H9 (cell line): ENCODE results near the gene FRMD4B. TPM values are rescaled to one million over a fixed set of nuclear protein-coding genes. Genes with fewer than 3 reads are reported as not detected.

Experiments
- DNase-seq: peaks from one replicate; pipeline ENCODE4 v3.0.0-alpha.2; 2017
- H2AFZ ChIP-seq: one replicate; pipeline ENCODE4 v1.6.1; 2013; ENCODE audit warnings: mild to moderate bottlenecking, low read length, control low read depth, moderate library complexity
- H2AK5ac ChIP-seq: 2 replicates; pipeline ENCODE4 v1.6.1; 2013; ENCODE audit warnings: low read length, control low read depth, mixed read lengths; ENCODE audit not compliant: insufficient read length
- H2BK120ac ChIP-seq: one replicate; pipeline ENCODE4 v1.6.1; 2013; ENCODE audit warnings: low read depth, mild to moderate bottlenecking, low read length, control low read depth, inconsistent platforms; ENCODE audit not compliant: poor library complexity, severe bottlenecking
- H2BK12ac ChIP-seq: 2 replicates; pipeline ENCODE4 v1.6.1; 2013; ENCODE audit warnings: low read length, control low read depth, mixed read lengths, low read depth; ENCODE audit not compliant: insufficient read length
- H2BK15ac ChIP-seq: 2 replicates; pipeline ENCODE4 v1.6.1; 2013; ENCODE audit warnings: low read depth, low read length, control low read depth
- H2BK20ac ChIP-seq: one replicate; pipeline ENCODE4 v1.6.1; 2013; ENCODE audit warnings: low read depth, mild to moderate bottlenecking, low read length, control low read depth, inconsistent platforms; ENCODE audit not compliant: poor library complexity, severe bottlenecking
- H2BK5ac ChIP-seq: 2 replicates; pipeline ENCODE4 v1.6.1; 2013; ENCODE audit warnings: low read length, control low read depth, mixed read lengths; ENCODE audit not compliant: insufficient read length
- H3K14ac ChIP-seq: 2 replicates; pipeline ENCODE4 v1.6.1; 2013; ENCODE audit warnings: low read length, control low read depth; ENCODE audit not compliant: insufficient read depth
- H3K18ac ChIP-seq: 2 replicates; pipeline ENCODE4 v1.6.1; 2013; ENCODE audit warnings: low read depth, mild to moderate bottlenecking, mixed read lengths, low read length, control low read depth; ENCODE audit not compliant: insufficient read length
- H3K23ac ChIP-seq: 2 replicates; pipeline ENCODE4 v1.6.1; 2013; ENCODE audit warnings: low read length, control low read depth, mixed read lengths, low read depth; ENCODE audit not compliant: insufficient read length
- H3K23me2 ChIP-seq: 2 replicates; pipeline ENCODE4 v1.6.1; 2013; ENCODE audit warnings: low read depth, mild to moderate bottlenecking, mixed read lengths, low read length, control low read depth; ENCODE audit not compliant: insufficient read length, poor library complexity, severe bottlenecking
- H3K27ac ChIP-seq: 2 replicates; pipeline ENCODE4 v1.5.1; 2013; ENCODE audit warnings: low read length, control low read depth, mixed read lengths, low read depth; ENCODE audit not compliant: insufficient read length
- H3K27me3 ChIP-seq: 2 replicates; pipeline ENCODE4 v1.6.1; 2013; ENCODE audit warnings: low read length, control low read depth, inconsistent platforms; ENCODE audit not compliant: insufficient read depth
- H3K4ac ChIP-seq: 2 replicates; pipeline ENCODE4 v1.6.1; 2013; ENCODE audit warnings: low read depth, mild to moderate bottlenecking, control low read depth, inconsistent platforms, low read length, moderate library complexity
- H3K4me1 ChIP-seq: 2 replicates; pipeline ENCODE4 v1.6.1; 2013; ENCODE audit warnings: low read length, control low read depth, inconsistent platforms; ENCODE audit not compliant: insufficient read depth
- H3K4me2 ChIP-seq: 2 replicates; pipeline ENCODE4 v1.6.1; 2013; ENCODE audit warnings: low read length, control low read depth, mixed read lengths; ENCODE audit not compliant: insufficient read length, insufficient read depth
- H3K56ac ChIP-seq: 2 replicates; pipeline ENCODE4 v1.6.1; 2013; ENCODE audit warnings: low read depth, mild to moderate bottlenecking, mixed read lengths, low read length, control low read depth; ENCODE audit not compliant: insufficient read length
- H3K79me1 ChIP-seq: 2 replicates; pipeline ENCODE4 v1.6.1; 2013; ENCODE audit warnings: low read depth, mild to moderate bottlenecking, moderate library complexity, low read length, control low read depth, inconsistent platforms; ENCODE audit not compliant: insufficient read depth, poor library complexity, severe bottlenecking
- H3K79me2 ChIP-seq: 2 replicates; pipeline ENCODE4 v1.6.1; 2013; ENCODE audit warnings: low read length, control low read depth, inconsistent platforms; ENCODE audit not compliant: insufficient read depth
- H3K9ac ChIP-seq: 2 replicates; pipeline ENCODE4 v1.6.1; 2013; ENCODE audit warnings: low read length, control low read depth, mixed read lengths; ENCODE audit not compliant: insufficient read length; ENCODE audit errors: extremely low read depth
- H3K9me3 ChIP-seq: one replicate; pipeline ENCODE4 v1.6.1; 2013; ENCODE audit warnings: low read depth, low read length, inconsistent platforms; ENCODE audit not compliant: control insufficient read depth
- H3T11ph ChIP-seq: one replicate; pipeline ENCODE4 v1.6.1; 2013; ENCODE audit warnings: mild to moderate bottlenecking, low read length, control low read depth, inconsistent platforms
- H4K20me1 ChIP-seq: one replicate; pipeline ENCODE4 v1.6.1; 2013; ENCODE audit not compliant: control insufficient read depth, insufficient read length, insufficient read depth
- H4K5ac ChIP-seq: 2 replicates; pipeline ENCODE4 v1.6.1; 2013; ENCODE audit warnings: low read depth, mild to moderate bottlenecking, mixed read lengths, low read length, control low read depth; ENCODE audit not compliant: insufficient read length
- H4K8ac ChIP-seq: replicated peaks from 2 replicates; pipeline ENCODE4 v1.6.1; 2013; ENCODE audit warnings: low read length, control low read depth, mixed read lengths, low read depth; ENCODE audit not compliant: insufficient read length
- H4K91ac ChIP-seq: 2 replicates; pipeline ENCODE4 v1.6.1; 2013; ENCODE audit warnings: low read depth, mild to moderate bottlenecking, moderate library complexity, mixed read lengths, low read length, control low read depth; ENCODE audit not compliant: insufficient read length
- H3K27ac Mint-ChIP-seq, 3 experiments: 2 replicates in 2 of 3; 3 replicates in 1 of 3; pipeline ENCODE4 v1.8.0; 2020 to 2021; ENCODE audit warnings: mixed read lengths in 3 of 3, mild to moderate bottlenecking in 1 of 3, moderate library complexity in 1 of 3
- H3K27me3 Mint-ChIP-seq: 2 replicates; pipeline ENCODE4 v1.8.0; 2021; ENCODE audit warnings: low read depth, mild to moderate bottlenecking, moderate library complexity, mixed read lengths
- H3K36me3 Mint-ChIP-seq, 3 experiments: 2 replicates in 2 of 3; 3 replicates in 1 of 3; pipeline ENCODE4 v1.8.0; 2020 to 2021; ENCODE audit warnings: low read depth in 3 of 3, mixed read lengths in 3 of 3; ENCODE audit not compliant: insufficient read depth in 1 of 3
- H3K4me1 Mint-ChIP-seq, 2 experiments: 2 replicates each; pipeline ENCODE4 v1.8.0; 2020; ENCODE audit warnings: mixed read lengths in 2 of 2
- H3K4me3 Mint-ChIP-seq, 2 experiments: 2 replicates in 1 of 2; 3 replicates in 1 of 2; pipeline ENCODE4 v1.8.0; 2020 to 2021; ENCODE audit warnings: mild to moderate bottlenecking in 2 of 2, mixed read lengths in 2 of 2, moderate library complexity in 1 of 2
- H3K9me3 Mint-ChIP-seq, 2 experiments: 2 replicates in 1 of 2; 3 replicates in 1 of 2; pipeline ENCODE4 v1.8.0; 2020; ENCODE audit warnings: mild to moderate bottlenecking in 2 of 2, mixed read lengths in 2 of 2, moderate library complexity in 1 of 2
- WGBS: extraction: QIAGEN DNeasy Blood & Tissue Kit; methylation state at CpG from one replicate; pipeline ENCODE4 v1.1.7; 2013; ENCODE audit warnings: missing lambda C conversion rate, low lambda C conversion rate, mixed read lengths; ENCODE audit not compliant: insufficient read length; ENCODE audit errors: extremely low coverage; 5-methylcytosine and 5-hydroxymethylcytosine counted together
- total RNA-seq: library from RNA; stranded (reverse); gene quantifications from 2 replicates; pipeline ENCODE4 v1.2.1, GENCODE V29; 2021
- TF ChIP-seq, protein P1 (sequence below): fragments of 200-600 bp; sonication (generic); conservative IDR thresholded peaks from 3 replicates; pipeline ENCODE4 v1.8.0; 2021; ENCODE audit warnings: antibody characterized with exemption, mild to moderate bottlenecking

Gene FRMD4B
- total RNA-seq, 1 experiment from 2014 or later = 3.4 TPM

DNA sequence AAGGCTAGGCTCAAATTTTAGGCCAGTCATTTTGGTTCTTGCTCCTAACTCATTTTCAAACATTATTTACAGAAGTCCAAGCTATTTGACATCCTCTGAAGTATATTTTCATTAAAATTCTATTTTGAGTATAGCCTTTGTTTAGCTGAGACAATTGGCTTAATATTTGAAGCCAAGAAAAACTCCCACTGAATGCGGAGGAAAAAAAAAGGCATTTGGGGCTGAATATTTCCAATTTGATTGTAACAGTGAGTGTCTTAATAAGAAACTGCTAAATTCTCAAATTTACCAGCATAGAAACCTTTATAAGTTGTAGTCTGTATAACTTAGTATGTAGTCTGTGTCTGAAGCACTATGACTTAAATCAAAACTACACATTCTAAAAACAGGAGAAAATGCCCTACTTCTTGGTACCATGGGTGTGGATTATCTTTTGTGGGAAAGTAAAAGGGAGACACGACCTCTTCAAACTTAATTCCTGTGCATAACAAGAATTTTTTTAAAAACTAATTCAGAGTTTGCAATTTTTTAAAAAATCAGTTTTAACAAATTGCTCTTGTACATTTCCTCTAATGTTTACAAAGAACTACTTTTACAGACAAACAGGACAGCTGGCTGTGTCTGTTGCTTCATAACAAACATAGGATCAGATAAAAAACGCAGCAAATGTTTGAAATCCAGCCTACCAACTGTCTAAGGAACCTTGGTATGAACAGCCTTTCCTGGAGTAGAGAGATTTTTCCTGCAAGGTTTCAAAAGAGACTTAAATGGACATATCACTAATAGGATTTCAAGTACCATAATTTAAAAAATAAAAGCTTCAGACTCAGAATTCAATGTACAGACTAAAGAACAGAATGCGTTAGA is 210.8 kb downstream of the FRMD4B start:
- Histone ChIP-seq H2BK5ac (no peak overlapping the region), H3K56ac (no peak overlapping the region), H2BK12ac (no peak overlapping the region), H4K5ac (no peak overlapping the region), H2BK20ac (no peak overlapping the region), H3K4me1 (no peaks in the 10 kb centered on the region), H3K23me2 (no peaks in the 10 kb centered on the region), H4K91ac (no peak overlapping the region), H3K14ac (no peak overlapping the region), H3K4me2 (no peak overlapping the region), H3K4ac (no peak overlapping the region), H3K79me2 (no peaks in the 10 kb centered on the region), H3K79me1 (no peaks in the 10 kb centered on the region), H3K27me3 (no peaks in the 10 kb centered on the region), H2AFZ (no peak overlapping the region), H2BK120ac (no peak overlapping the region), H3K27ac (no peak overlapping the region), H2AK5ac (no peak overlapping the region), H3K18ac (no peak overlapping the region), H4K8ac (no peak overlapping the region), H3T11ph (no peak overlapping the region), H4K20me1 (no peaks in the 10 kb centered on the region), H2BK15ac (no peak overlapping the region), H3K9me3 (no peaks in the 10 kb centered on the region), H3K23ac (no peak overlapping the region), H3K9ac (no peak overlapping the region)
- TF ChIP-seq, protein P1, sequence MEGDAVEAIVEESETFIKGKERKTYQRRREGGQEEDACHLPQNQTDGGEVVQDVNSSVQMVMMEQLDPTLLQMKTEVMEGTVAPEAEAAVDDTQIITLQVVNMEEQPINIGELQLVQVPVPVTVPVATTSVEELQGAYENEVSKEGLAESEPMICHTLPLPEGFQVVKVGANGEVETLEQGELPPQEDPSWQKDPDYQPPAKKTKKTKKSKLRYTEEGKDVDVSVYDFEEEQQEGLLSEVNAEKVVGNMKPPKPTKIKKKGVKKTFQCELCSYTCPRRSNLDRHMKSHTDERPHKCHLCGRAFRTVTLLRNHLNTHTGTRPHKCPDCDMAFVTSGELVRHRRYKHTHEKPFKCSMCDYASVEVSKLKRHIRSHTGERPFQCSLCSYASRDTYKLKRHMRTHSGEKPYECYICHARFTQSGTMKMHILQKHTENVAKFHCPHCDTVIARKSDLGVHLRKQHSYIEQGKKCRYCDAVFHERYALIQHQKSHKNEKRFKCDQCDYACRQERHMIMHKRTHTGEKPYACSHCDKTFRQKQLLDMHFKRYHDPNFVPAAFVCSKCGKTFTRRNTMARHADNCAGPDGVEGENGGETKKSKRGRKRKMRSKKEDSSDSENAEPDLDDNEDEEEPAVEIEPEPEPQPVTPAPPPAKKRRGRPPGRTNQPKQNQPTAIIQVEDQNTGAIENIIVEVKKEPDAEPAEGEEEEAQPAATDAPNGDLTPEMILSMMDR = no peak
- Mint-ChIP-seq H3K36me3 (peaks cover 0 to 8% (median 0%) of the 10 kb centered on the region in 3 experiments; a peak in 3 of 7 replicates), H3K27me3 (no peaks in the 10 kb centered on the region), H3K4me3 (no peak overlapping the region), H3K27ac (no peak overlapping the region), H3K4me1 (peaks cover 5 to 6% of the 10 kb centered on the region in 2 experiments; a peak in 1 of 4 replicates), H3K9me3 (no peaks in the 10 kb centered on the region; a peak in 1 of 5 replicates)
- no CpG with 5 or more reads among the region's 4 CpGs for WGBS
- no peak for DNase-seq
